ENCODE data around the gene MEF2C.

- TF ChIP-seq EZH2 (IDR thresholded peaks at IDR 0.05; ENCODE audit: insufficient read depth, low read length): no peak
- no peak for TF ChIP-seq CTCF (IDR thresholded peaks at IDR 0.05; ENCODE audit: insufficient read depth, low read depth, low read length)
Measured at GRCh38 chr5:88687373-88687911, 195.5 kb downstream of the MEF2C start.
